HCT116 (cell line): ENCODE measurements around the gene MYLIP. TPM values are rescaled to one million over a fixed set of nuclear protein-coding genes. Genes with fewer than 3 reads are reported as not detected.

Experiments used
- ATAC-seq: fragments of 200-7000 bp; cut with Tn5 transposase; 2 replicates; pipeline ENCODE4 v1.9.1; 2020; ENCODE audit warnings: mild to moderate bottlenecking, moderate library complexity
- BruUV-seq: library from RNA; stranded (reverse); fragments of 400-500 nt; replicated peaks from 2 replicates; lab custom pipeline; 2021; lab: Mats Ljungman, UMichigan
- CTCF ChIA-PET: fragments of 300-600 bp; sonication (Branson Sonifier 250); formaldehyde crosslinking; loops from one replicate; lab custom pipeline; 2021; ENCODE audit warnings: antibody characterized with exemption; lab: Charles Lee
- POLR2A ChIA-PET: fragments of 300-600, 350-600 bp; sonication (Branson Sonifier 250); formaldehyde crosslinking; loops from one replicate; lab custom pipeline; 2021; ENCODE audit warnings: antibody characterized with exemption; lab: Charles Lee
- RAD21 ChIA-PET, 2 experiments: fragments of 300-600 bp; sonication (Branson Sonifier 250); formaldehyde crosslinking; loops; one replicate each; lab custom pipeline; 2023; ENCODE audit warnings: low total read pairs in 2 of 2; ENCODE audit not compliant: uncharacterized antibody in 2 of 2, unreplicated experiment in 2 of 2, low non-redundant PET in 1 of 2; lab: Charles Lee
- DNase-seq: peaks from one replicate; pipeline ENCODE4 v3.0.0-alpha.2; 2010; ENCODE audit warnings: low read depth, low spot score
- H2AFZ ChIP-seq: fragments of 200-600 bp; shearing (Covaris generic), sonication (generic); 2 replicates; pipeline ENCODE4 v1.6.1; 2017; ENCODE audit warnings: low read depth, mixed run types, mixed read lengths, antibody characterized with exemption, low read length; ENCODE audit not compliant: poor library complexity, severe bottlenecking
- H3K27ac ChIP-seq: 2 replicates; pipeline ENCODE4 v1.5.1; 2012; ENCODE audit warnings: low read depth, low read length
- H3K27me3 ChIP-seq: fragments of 200-600 bp; sonication (generic); 2 replicates; pipeline ENCODE4 v1.6.1; 2016; ENCODE audit warnings: mixed run types, low read length, mixed read lengths; ENCODE audit not compliant: insufficient read depth
- H3K36me3 ChIP-seq, 2 experiments: fragments of 200-500 bp in 1 of 2; fragments of 200-600 bp in 1 of 2; sonication (Bioruptor generic) in 1 of 2; sonication (generic) in 1 of 2; 2 replicates each; pipeline versions ENCODE4 v1.5.1 to v1.6.1; 2014 to 2016; ENCODE audit warnings: low read length in 2 of 2, inconsistent platforms in 1 of 2, mixed read lengths in 1 of 2, mixed run types in 1 of 2; ENCODE audit not compliant: insufficient read depth in 2 of 2, control insufficient read depth in 1 of 2
- H3K4me1 ChIP-seq, 2 experiments: fragments of 200-600 bp in 1 of 2; sonication (generic) in 1 of 2; 2 replicates each; pipeline versions ENCODE4 v1.5.1 to v1.6.1; 2012 to 2017; ENCODE audit warnings: low read length in 2 of 2, inconsistent platforms in 1 of 2, mild to moderate bottlenecking in 1 of 2, mixed read lengths in 1 of 2, mixed run types in 1 of 2, moderate library complexity in 1 of 2; ENCODE audit not compliant: insufficient read depth in 2 of 2, control insufficient read depth in 1 of 2
- H3K4me2 ChIP-seq: fragments of 200-600 bp; sonication (generic); 2 replicates; pipeline ENCODE4 v1.6.1; 2017; ENCODE audit warnings: mixed run types, low read length, mixed read lengths
- H3K4me3 ChIP-seq, 2 experiments: fragments of 200-600 bp in 1 of 2; sonication (generic) in 1 of 2; replicated peaks in 1 of 2; 2 replicates each; pipeline ENCODE4 v1.5.1; 2011 to 2016; ENCODE audit warnings: low read length in 2 of 2, control low read depth in 1 of 2, low read depth in 1 of 2, mild to moderate bottlenecking in 1 of 2, mixed read lengths in 1 of 2, mixed run types in 1 of 2
- H3K79me2 ChIP-seq: fragments of 200-600 bp; sonication (generic); 2 replicates; pipeline ENCODE4 v1.6.1; 2017; ENCODE audit warnings: mild to moderate bottlenecking, mixed run types, low read length, moderate library complexity, mixed read lengths; ENCODE audit not compliant: insufficient read depth
- H3K9ac ChIP-seq: fragments of 200-600 bp; sonication (generic); 2 replicates; pipeline ENCODE4 v1.6.1; 2016; ENCODE audit warnings: low read length, mixed read lengths
- H3K9me2 ChIP-seq: fragments of 200-600 bp; sonication (generic), shearing (Covaris generic); 2 replicates; pipeline ENCODE4 v1.6.1; 2017; ENCODE audit warnings: mixed run types, mild to moderate bottlenecking, moderate library complexity; ENCODE audit not compliant: insufficient read depth
- H3K9me3 ChIP-seq, 2 experiments: fragments of 200-500 bp in 1 of 2; fragments of 200-600 bp in 1 of 2; sonication (Bioruptor generic) in 1 of 2; sonication (generic) in 1 of 2; 2 replicates each; pipeline ENCODE4 v1.6.1; 2014 to 2017; ENCODE audit warnings: low read length in 2 of 2, mixed read lengths in 2 of 2, inconsistent platforms in 1 of 2, low read depth in 1 of 2, mild to moderate bottlenecking in 1 of 2, mixed run types in 1 of 2, moderate library complexity in 1 of 2; ENCODE audit not compliant: control insufficient read depth in 1 of 2, insufficient read depth in 1 of 2
- H4K20me1 ChIP-seq: fragments of 200-600 bp; sonication (generic), shearing (Covaris generic); 2 replicates; pipeline ENCODE4 v1.6.1; 2017; ENCODE audit warnings: mixed run types, mild to moderate bottlenecking, moderate library complexity; ENCODE audit not compliant: insufficient read depth
- ATF3 ChIP-seq: IDR thresholded peaks from 2 replicates; pipeline ENCODE4 v1.6.1; 2012
- EGR1 ChIP-seq: IDR thresholded peaks from 2 replicates; pipeline ENCODE4 v1.6.1; 2012; ENCODE audit warnings: low read depth
- ELF1 ChIP-seq: IDR thresholded peaks from 2 replicates; pipeline ENCODE4 v1.6.1; 2012; ENCODE audit warnings: low read depth, borderline replicate concordance
- EZH2phosphoT487 ChIP-seq: fragments of 200-600 bp; IDR thresholded peaks from 2 replicates; pipeline ENCODE4 v1.6.1; 2018; ENCODE audit warnings: antibody characterized with exemption, borderline replicate concordance
- FOSL1 ChIP-seq: IDR thresholded peaks from 2 replicates; pipeline ENCODE4 v1.6.1; 2012; ENCODE audit warnings: low read depth
- JUND ChIP-seq: IDR thresholded peaks from 2 replicates; pipeline ENCODE4 v1.6.1; 2012
- MAX ChIP-seq: IDR thresholded peaks from 2 replicates; pipeline ENCODE4 v1.6.1; 2012
- POLR2A ChIP-seq: IDR thresholded peaks from 2 replicates; pipeline ENCODE4 v1.7.0; 2011; ENCODE audit warnings: borderline replicate concordance; ENCODE audit not compliant: insufficient read depth, insufficient read length; ENCODE audit errors: extremely low read depth
- SIN3A ChIP-seq: IDR thresholded peaks from 2 replicates; pipeline ENCODE4 v1.6.1; 2012; ENCODE audit warnings: low read depth
- SP1 ChIP-seq: IDR thresholded peaks from 2 replicates; pipeline ENCODE4 v1.6.1; 2012; ENCODE audit warnings: low read depth
- TCF7L2 ChIP-seq: IDR thresholded peaks from 2 replicates; pipeline ENCODE4 v1.7.0; 2011; ENCODE audit warnings: borderline replicate concordance, inconsistent platforms; ENCODE audit not compliant: insufficient read depth, insufficient read length; ENCODE audit errors: extremely low read depth
- YY1 ChIP-seq: IDR thresholded peaks from 2 replicates; pipeline ENCODE4 v1.6.1; 2011; ENCODE audit warnings: low read length, low read depth, moderate library complexity, mild to moderate bottlenecking; ENCODE audit not compliant: insufficient replicate concordance; ENCODE audit errors: extremely low read depth
- ZBTB33 ChIP-seq: IDR thresholded peaks from 2 replicates; pipeline ENCODE4 v1.6.1; 2011; ENCODE audit warnings: mild to moderate bottlenecking, low read length, moderate library complexity; ENCODE audit not compliant: insufficient replicate concordance; ENCODE audit errors: extremely low read depth
- intact Hi-C: fragments of 100-400 bp; cut with micrococcal nuclease; formaldehyde crosslinking; loops from 2 replicates; pipeline ENCODE4 v1.10.0; 2022
- total RNA-seq: library from RNA; stranded (reverse); gene quantifications from one replicate; pipeline ENCODE4 v1.2.1, GENCODE V29; 2021; ENCODE audit not compliant: unreplicated experiment

MYLIP gene
- total RNA-seq, 1 experiment from 2014 or later, result 10.6 TPM

GRCh38 chr6:16166871-16167608 lies 38.2 kb downstream of the MYLIP start:
- Histone ChIP-seq H3K9ac (no peak overlapping the region), H3K4me3 (no peak overlapping the region), H2AFZ (no peak overlapping the region), H3K79me2 (no peaks in the 10 kb centered on the region), H4K20me1 (no peaks in the 10 kb centered on the region), H3K36me3 (no peaks in the 10 kb centered on the region), H3K27ac (no peak overlapping the region), H3K4me1 (no peaks in the 10 kb centered on the region), H3K9me2 (no peaks in the 10 kb centered on the region), H3K27me3 (peaks cover 17% of the 10 kb centered on the region; the same call in 1 of the 2 replicates), H3K9me3 (no peaks in the 10 kb centered on the region), H3K4me2 (no peak overlapping the region)
- CTCF ChIA-PET, result interaction anchor here (0.8 to 2.0 kb wide), 2 partner anchors 16 to 476 kb away, joined by 3 to 7 read pairs; no protein-coding TSS in a partner anchor
- intact Hi-C loops, result no loop called here
- DNase-seq (no peak), ATAC-seq (no peak)
- RAD21 ChIA-PET, result no interaction called here
- no peak for TF ChIP-seq SIN3A
- TF ChIP-seq ATF3, result no peak
- no peak for TF ChIP-seq ELF1
- no peak for TF ChIP-seq YY1
- TF ChIP-seq POLR2A, result no peak
- no peak for TF ChIP-seq JUND
- TF ChIP-seq EZH2phosphoT487, result no peak
- no peak for TF ChIP-seq SP1
- TF ChIP-seq MAX, result no peak
- TF ChIP-seq EGR1, result no peak
- no peak for TF ChIP-seq TCF7L2
- TF ChIP-seq FOSL1, result no peak
- TF ChIP-seq ZBTB33, result no peak
- POLR2A ChIA-PET, result no interaction called here
- no TSS peak for BruUV-seq
